Neural cell (in vitro differentiated cells): ENCODE measurements around the gene TSFM.

Experiments
- EP300 ChIP-seq: fragments of 450-650 bp; conservative IDR thresholded peaks from 2 replicates; pipeline ENCODE4 v1.6.1; 2014; ENCODE audit warnings: antibody characterized with exemption, mild to moderate bottlenecking, moderate library complexity; ENCODE audit not compliant: poor library complexity, severe bottlenecking
- EZH2 ChIP-seq: fragments of 200-600, 300-800 bp; shearing (Covaris generic), sonication (generic); IDR thresholded peaks from 2 replicates; pipeline ENCODE4 v1.6.1; 2014; ENCODE audit warnings: antibody characterized with exemption, low read length, borderline replicate concordance, mild to moderate bottlenecking; ENCODE audit not compliant: insufficient read depth, poor library complexity, severe bottlenecking
- MXI1 ChIP-seq: fragments of 450-650 bp; conservative IDR thresholded peaks from 2 replicates; pipeline ENCODE4 v1.6.1; 2014; ENCODE audit warnings: antibody characterized with exemption, mild to moderate bottlenecking; ENCODE audit not compliant: poor library complexity, severe bottlenecking
- POLR2AphosphoS5 ChIP-seq: IDR thresholded peaks from 2 replicates; pipeline ENCODE4 v1.6.1; 2012
- RAD21 ChIP-seq: fragments of 450-650 bp; conservative IDR thresholded peaks from 2 replicates; pipeline ENCODE4 v1.6.1; 2014; ENCODE audit warnings: antibody characterized with exemption, mild to moderate bottlenecking, moderate library complexity
- SMC3 ChIP-seq: fragments of 450-650 bp; conservative IDR thresholded peaks from 2 replicates; pipeline ENCODE4 v1.6.1; 2014; ENCODE audit warnings: antibody characterized with exemption, mild to moderate bottlenecking, moderate library complexity; ENCODE audit not compliant: poor library complexity
- TAF1 ChIP-seq: IDR thresholded peaks from 2 replicates; pipeline ENCODE4 v1.6.1; 2012; ENCODE audit warnings: low read depth
- TF ChIP-seq, protein P1 (sequence below): fragments of 450-650 bp; IDR thresholded peaks from 2 replicates; pipeline ENCODE4 v1.5.1; 2014; ENCODE audit warnings: antibody characterized with exemption, mild to moderate bottlenecking, moderate library complexity; ENCODE audit not compliant: poor library complexity, severe bottlenecking
- TF ChIP-seq, protein P2 (sequence below): IDR thresholded peaks from 2 replicates; pipeline ENCODE4 v1.6.1; 2012; ENCODE audit warnings: borderline replicate concordance

- TF ChIP-seq, protein P1, sequence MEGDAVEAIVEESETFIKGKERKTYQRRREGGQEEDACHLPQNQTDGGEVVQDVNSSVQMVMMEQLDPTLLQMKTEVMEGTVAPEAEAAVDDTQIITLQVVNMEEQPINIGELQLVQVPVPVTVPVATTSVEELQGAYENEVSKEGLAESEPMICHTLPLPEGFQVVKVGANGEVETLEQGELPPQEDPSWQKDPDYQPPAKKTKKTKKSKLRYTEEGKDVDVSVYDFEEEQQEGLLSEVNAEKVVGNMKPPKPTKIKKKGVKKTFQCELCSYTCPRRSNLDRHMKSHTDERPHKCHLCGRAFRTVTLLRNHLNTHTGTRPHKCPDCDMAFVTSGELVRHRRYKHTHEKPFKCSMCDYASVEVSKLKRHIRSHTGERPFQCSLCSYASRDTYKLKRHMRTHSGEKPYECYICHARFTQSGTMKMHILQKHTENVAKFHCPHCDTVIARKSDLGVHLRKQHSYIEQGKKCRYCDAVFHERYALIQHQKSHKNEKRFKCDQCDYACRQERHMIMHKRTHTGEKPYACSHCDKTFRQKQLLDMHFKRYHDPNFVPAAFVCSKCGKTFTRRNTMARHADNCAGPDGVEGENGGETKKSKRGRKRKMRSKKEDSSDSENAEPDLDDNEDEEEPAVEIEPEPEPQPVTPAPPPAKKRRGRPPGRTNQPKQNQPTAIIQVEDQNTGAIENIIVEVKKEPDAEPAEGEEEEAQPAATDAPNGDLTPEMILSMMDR = no peak
- TF ChIP-seq POLR2AphosphoS5 (no peak), EP300 (no peak), TAF1 (no peak), RAD21 (no peak), SMC3 (no peak), EZH2 (no peak), MXI1 (no peak)
- TF ChIP-seq, protein P2, sequence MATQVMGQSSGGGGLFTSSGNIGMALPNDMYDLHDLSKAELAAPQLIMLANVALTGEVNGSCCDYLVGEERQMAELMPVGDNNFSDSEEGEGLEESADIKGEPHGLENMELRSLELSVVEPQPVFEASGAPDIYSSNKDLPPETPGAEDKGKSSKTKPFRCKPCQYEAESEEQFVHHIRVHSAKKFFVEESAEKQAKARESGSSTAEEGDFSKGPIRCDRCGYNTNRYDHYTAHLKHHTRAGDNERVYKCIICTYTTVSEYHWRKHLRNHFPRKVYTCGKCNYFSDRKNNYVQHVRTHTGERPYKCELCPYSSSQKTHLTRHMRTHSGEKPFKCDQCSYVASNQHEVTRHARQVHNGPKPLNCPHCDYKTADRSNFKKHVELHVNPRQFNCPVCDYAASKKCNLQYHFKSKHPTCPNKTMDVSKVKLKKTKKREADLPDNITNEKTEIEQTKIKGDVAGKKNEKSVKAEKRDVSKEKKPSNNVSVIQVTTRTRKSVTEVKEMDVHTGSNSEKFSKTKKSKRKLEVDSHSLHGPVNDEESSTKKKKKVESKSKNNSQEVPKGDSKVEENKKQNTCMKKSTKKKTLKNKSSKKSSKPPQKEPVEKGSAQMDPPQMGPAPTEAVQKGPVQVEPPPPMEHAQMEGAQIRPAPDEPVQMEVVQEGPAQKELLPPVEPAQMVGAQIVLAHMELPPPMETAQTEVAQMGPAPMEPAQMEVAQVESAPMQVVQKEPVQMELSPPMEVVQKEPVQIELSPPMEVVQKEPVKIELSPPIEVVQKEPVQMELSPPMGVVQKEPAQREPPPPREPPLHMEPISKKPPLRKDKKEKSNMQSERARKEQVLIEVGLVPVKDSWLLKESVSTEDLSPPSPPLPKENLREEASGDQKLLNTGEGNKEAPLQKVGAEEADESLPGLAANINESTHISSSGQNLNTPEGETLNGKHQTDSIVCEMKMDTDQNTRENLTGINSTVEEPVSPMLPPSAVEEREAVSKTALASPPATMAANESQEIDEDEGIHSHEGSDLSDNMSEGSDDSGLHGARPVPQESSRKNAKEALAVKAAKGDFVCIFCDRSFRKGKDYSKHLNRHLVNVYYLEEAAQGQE = no peak
These were observed 51.1 kb downstream of the TSFM start for GRCh38 chr12:57833672-57834071.
